Keratinocyte (primary cell): ENCODE data around the gene BGN. TPM values are rescaled to one million over a fixed set of nuclear protein-coding genes. Genes with fewer than 3 reads are reported as not detected.

Experiments
- DNase-seq: peaks from one replicate; pipeline ENCODE4 v3.0.0-alpha.2; 2011; ENCODE audit warnings: low read depth, missing footprints, low spot score
- FAIRE-seq: peaks from 2 replicates; lab custom pipeline; 2011; peaks lifted over from hg19 to GRCh38; lab: Jason Lieb, UNC
- H2AFZ ChIP-seq: 2 replicates; pipeline ENCODE4 v1.6.0; 2012; ENCODE audit warnings: low read length, control low read depth, inconsistent platforms; ENCODE audit not compliant: control insufficient read depth
- H3K27ac ChIP-seq: 2 replicates; pipeline ENCODE4 v1.5.1; 2011; ENCODE audit warnings: low read length; ENCODE audit not compliant: control insufficient read depth, insufficient read depth
- H3K27me3 ChIP-seq: 3 replicates; pipeline ENCODE4 v1.6.0; 2011; ENCODE audit warnings: low read length; ENCODE audit not compliant: control insufficient read depth, insufficient read depth; ENCODE audit errors: extremely low read depth
- H3K36me3 ChIP-seq, 2 experiments: 2 replicates in 1 of 2; 3 replicates in 1 of 2; pipeline ENCODE4 v1.5.1; 2011; ENCODE audit warnings: low read length in 2 of 2, mild to moderate bottlenecking in 1 of 2; ENCODE audit not compliant: control insufficient read depth in 2 of 2, insufficient read depth in 2 of 2; ENCODE audit errors: extremely low read depth in 1 of 2
- H3K4me1 ChIP-seq: 3 replicates; pipeline ENCODE4 v1.5.1; 2011; ENCODE audit warnings: low read length; ENCODE audit not compliant: control insufficient read depth, insufficient read depth; ENCODE audit errors: extremely low read depth
- H3K4me2 ChIP-seq: 3 replicates; pipeline ENCODE4 v1.6.0; 2011; ENCODE audit warnings: low read depth, low read length; ENCODE audit not compliant: control insufficient read depth, insufficient read depth; ENCODE audit errors: extremely low read depth
- H3K4me3 ChIP-seq, 3 experiments: fragments of 200-600 bp in 1 of 3; sonication (generic) in 1 of 3; 2 replicates in 2 of 3; 3 replicates in 1 of 3; pipeline ENCODE4 v1.5.1; 2011 to 2016; ENCODE audit warnings: low read length in 3 of 3, mild to moderate bottlenecking in 3 of 3, control low read depth in 2 of 3, inconsistent platforms in 1 of 3, low read depth in 1 of 3, mixed read lengths in 1 of 3, mixed run types in 1 of 3, moderate library complexity in 1 of 3; ENCODE audit not compliant: control insufficient read depth in 2 of 3, insufficient read depth in 2 of 3; ENCODE audit errors: extremely low read depth in 1 of 3
- H3K79me2 ChIP-seq: 2 replicates; pipeline ENCODE4 v1.6.0; 2012; ENCODE audit warnings: low read length; ENCODE audit not compliant: control insufficient read depth, insufficient read depth
- H3K9ac ChIP-seq: 3 replicates; pipeline ENCODE4 v1.6.0; 2011; ENCODE audit warnings: low read length; ENCODE audit not compliant: control insufficient read depth, insufficient read depth; ENCODE audit errors: extremely low read depth
- H3K9me1 ChIP-seq: 3 replicates; pipeline ENCODE4 v1.6.0; 2011; ENCODE audit warnings: low read length; ENCODE audit not compliant: control insufficient read depth, insufficient read depth; ENCODE audit errors: extremely low read depth
- H3K9me3 ChIP-seq: 2 replicates; pipeline ENCODE4 v1.5.1; 2012; ENCODE audit warnings: low read depth, low read length; ENCODE audit not compliant: control insufficient read depth
- H4K20me1 ChIP-seq: 3 replicates; pipeline ENCODE4 v1.6.0; 2011; ENCODE audit warnings: low read length; ENCODE audit not compliant: control insufficient read depth, insufficient read depth; ENCODE audit errors: extremely low read depth
- CTCF ChIP-seq, 3 experiments: IDR thresholded peaks in 1 of 3; conservative IDR thresholded peaks in 1 of 3; optimal IDR thresholded peaks in 1 of 3; 2 replicates in 2 of 3; 3 replicates in 1 of 3; pipeline versions ENCODE3 to v1.5.1; 2011; ENCODE audit warnings: low read length in 3 of 3, mild to moderate bottlenecking in 3 of 3, moderate library complexity in 2 of 3, control low read depth in 1 of 3, inconsistent platforms in 1 of 3; ENCODE audit not compliant: insufficient read depth in 2 of 3; ENCODE audit errors: extremely low read depth in 1 of 3
- EZH2 ChIP-seq: IDR thresholded peaks from one replicate; pipeline ENCODE4 v1.6.1; 2012; ENCODE audit warnings: inconsistent platforms, mild to moderate bottlenecking, low read length, moderate library complexity
- dilution Hi-C: fragments of 300-500 bp; cut with MboI; formaldehyde crosslinking; loops from one replicate; pipeline ENCODE4 v1.7.0; 2020; ENCODE audit warnings: low sequenced_read_pairs; ENCODE audit not compliant: extremely low pct_ligation_motif_present
- polyA plus RNA-seq, 5 experiments: library from polyadenylated mRNA; depleted of rRNA in 3 of 5; stranded (reverse) in 3 of 5; stranded (forward) in 1 of 5; unstranded in 1 of 5; fragments of >200 nt; gene quantifications; 1 replicate in 1 of 5; 2 replicates in 3 of 5; 3 replicates in 1 of 5; pipeline versions ENCODE4 v1.2.1 to v1.2.3, GENCODE V29; 2011 to 2012; ENCODE audit warnings: missing spikeins in 2 of 5, low read depth in 1 of 5, low replicate concordance in 1 of 5

The BGN gene
- polyA plus RNA-seq, 1 donor (not counting 4 experiments of a cell fraction or from before 2014, with no cell fraction given), result 0.07 TPM

- dilution Hi-C loops, result no loop called here
Observed at GRCh38 chrX:153523269-153523668, 28.5 kb downstream of the BGN start.

GRCh38 chrX:153524234-153524633 is 29.5 kb downstream of the BGN start:
- Histone ChIP-seq H3K9me3 (peaks cover 2% of the 10 kb centered on the region), H3K4me3 (no peak overlapping the region), H3K4me2 (no peak overlapping the region), H3K9me1 (no peaks in the 10 kb centered on the region), H3K79me2 (no peaks in the 10 kb centered on the region), H3K9ac (no peak overlapping the region), H3K27ac (no peak overlapping the region), H3K27me3 (peaks cover 3% of the 10 kb centered on the region), H3K4me1 (peaks cover 8% of the 10 kb centered on the region), H4K20me1 (no peaks in the 10 kb centered on the region), H2AFZ (no peak overlapping the region), H3K36me3 (no peaks in the 10 kb centered on the region)
- no peak for DNase-seq
- no peak for FAIRE-seq
- dilution Hi-C loops, result no loop called here
- no peak for TF ChIP-seq EZH2
- no peak for TF ChIP-seq CTCF (optimal IDR thresholded peaks at IDR 0.05 in 1 of 3, IDR thresholded peaks at IDR 0.05 in 1 of 3, conservative IDR thresholded peaks at IDR 0.05 in 1 of 3; ENCODE audit: extremely low read depth in 1 of 3, insufficient read depth in 2 of 3, low read length in 3 of 3)

More at GRCh38 chrX:153523269-153523668, 28.5 kb downstream of the BGN start:
- no peak overlapping the region for H3K4me2 ChIP-seq
- H3K27me3 ChIP-seq, result peaks cover 8% of the 10 kb centered on the region
- H3K36me3 ChIP-seq, result no peaks in the 10 kb centered on the region
- H3K9ac ChIP-seq, result no peak overlapping the region
- H3K4me1 ChIP-seq, result peaks cover 8% of the 10 kb centered on the region
- TF ChIP-seq EZH2, result no peak
- no peak for TF ChIP-seq CTCF (optimal IDR thresholded peaks at IDR 0.05 in 1 of 3, IDR thresholded peaks at IDR 0.05 in 1 of 3, conservative IDR thresholded peaks at IDR 0.05 in 1 of 3; ENCODE audit: extremely low read depth in 1 of 3, insufficient read depth in 2 of 3, low read length in 3 of 3)
- no peaks in the 10 kb centered on the region for H3K9me1 ChIP-seq
- no peak overlapping the region for H3K27ac ChIP-seq
- H3K4me3 ChIP-seq, result no peak overlapping the region
- peaks cover 2% of the 10 kb centered on the region for H3K9me3 ChIP-seq
- H2AFZ ChIP-seq, result no peak overlapping the region
- no peak for FAIRE-seq
- DNase-seq, result no peak
- H3K79me2 ChIP-seq, result no peaks in the 10 kb centered on the region
- no peaks in the 10 kb centered on the region for H4K20me1 ChIP-seq
